Muscle layer of colon (tissue), 2 donors: ENCODE data around the gene VASH1.

Experiments
- H3K27ac ChIP-seq: one replicate; pipeline ENCODE4 v1.7.0; 2013; ENCODE audit warnings: low read depth, mild to moderate bottlenecking, low read length, moderate library complexity
- H3K27me3 ChIP-seq, 2 donors: one replicate each; pipeline ENCODE4 v1.7.0; 2013; ENCODE audit warnings: low read length in 2 of 2, mild to moderate bottlenecking in 2 of 2; ENCODE audit not compliant: insufficient read depth in 2 of 2, control insufficient read depth in 1 of 2
- H3K36me3 ChIP-seq: one replicate; pipeline ENCODE4 v1.7.0; 2013; ENCODE audit warnings: mild to moderate bottlenecking, low read length; ENCODE audit not compliant: insufficient read depth
- H3K4me1 ChIP-seq: one replicate; pipeline ENCODE4 v1.7.0; 2013; ENCODE audit warnings: mild to moderate bottlenecking, low read length; ENCODE audit not compliant: insufficient read depth
- H3K4me3 ChIP-seq, 2 donors: one replicate each; pipeline ENCODE4 v1.7.0; 2013; ENCODE audit warnings: low read length in 2 of 2, low read depth in 1 of 2, mild to moderate bottlenecking in 1 of 2, moderate library complexity in 1 of 2
- H3K9ac ChIP-seq: one replicate; pipeline ENCODE4 v1.7.0; 2013; ENCODE audit warnings: low read length
- H3K9me3 ChIP-seq: one replicate; pipeline ENCODE4 v1.7.0; 2013; ENCODE audit warnings: mild to moderate bottlenecking, low read length
- donor health status: abdominal sarcoma.
- donor health status: Adenocarcinoma of cecum.

VASH1 gene

GRCh38 chr14:76767681-76768656, 6.7 kb downstream of the VASH1 start:
- Histone ChIP-seq H3K27ac (no peak overlapping the region), H3K9ac (no peak overlapping the region), H3K9me3 (no peaks in the 10 kb centered on the region), H3K4me3 (no peak overlapping the region), H3K36me3 (no peaks in the 10 kb centered on the region), H3K4me1 (peaks cover 18% of the 10 kb centered on the region), H3K27me3 (no peaks in the 10 kb centered on the region)

- H3K9me3 ChIP-seq, result no peaks in the 10 kb centered on the region
- H3K4me1 ChIP-seq, result peaks cover 21% of the 10 kb centered on the region
- no peak overlapping the region for H3K9ac ChIP-seq
- no peak overlapping the region for H3K27ac ChIP-seq
- H3K4me3 ChIP-seq, result no peak overlapping the region
- H3K27me3 ChIP-seq, result no peaks in the 10 kb centered on the region
- no peaks in the 10 kb centered on the region for H3K36me3 ChIP-seq
Observed at GRCh38 chr14:76768671-76769500, 7.6 kb downstream of the VASH1 start.

GRCh38 chr14:76769636-76770292, 8.5 kb downstream of the VASH1 start:
- H3K27ac ChIP-seq, result no peak overlapping the region

GRCh38 chr14:76770521-76771436, 9.5 kb downstream of the VASH1 start:
- Histone ChIP-seq H3K27me3 (no peaks in the 10 kb centered on the region), H3K4me1 (peaks cover 14% of the 10 kb centered on the region), H3K9me3 (no peaks in the 10 kb centered on the region), H3K27ac (no peak overlapping the region), H3K4me3 (no peak overlapping the region), H3K9ac (no peak overlapping the region), H3K36me3 (peaks cover 6% of the 10 kb centered on the region)

More at GRCh38 chr14:76769636-76770292, 8.5 kb downstream of the VASH1 start:
- no peaks in the 10 kb centered on the region for H3K27me3 ChIP-seq
- peaks cover 20% of the 10 kb centered on the region for H3K4me1 ChIP-seq
- no peaks in the 10 kb centered on the region for H3K9me3 ChIP-seq
- peaks cover 6% of the 10 kb centered on the region for H3K36me3 ChIP-seq
- no peak overlapping the region for H3K9ac ChIP-seq
- H3K4me3 ChIP-seq, result no peak overlapping the region

- H3K9ac ChIP-seq, result no peak overlapping the region
- peaks cover 6% of the 10 kb centered on the region for H3K36me3 ChIP-seq
- no peaks in the 10 kb centered on the region for H3K9me3 ChIP-seq
- H3K4me3 ChIP-seq, result no peak overlapping the region
- H3K27ac ChIP-seq, result no peak overlapping the region
- peaks cover 14% of the 10 kb centered on the region for H3K4me1 ChIP-seq
- no peaks in the 10 kb centered on the region for H3K27me3 ChIP-seq
Observed at GRCh38 chr14:76771437-76771980, 10.2 kb downstream of the VASH1 start.

GRCh38 chr14:76772300-76773187, 11.3 kb downstream of the VASH1 start:
- no peaks in the 10 kb centered on the region for H3K9me3 ChIP-seq
- H3K9ac ChIP-seq, result no peak overlapping the region
- peaks cover 14% of the 10 kb centered on the region for H3K4me1 ChIP-seq
- H3K36me3 ChIP-seq, result peaks cover 7% of the 10 kb centered on the region
- no peak overlapping the region for H3K27ac ChIP-seq
- no peaks in the 10 kb centered on the region for H3K27me3 ChIP-seq
- H3K4me3 ChIP-seq, result no peak overlapping the region

- peaks cover 11% of the 10 kb centered on the region for H3K36me3 ChIP-seq
- H3K9me3 ChIP-seq, result no peaks in the 10 kb centered on the region
- no peak overlapping the region for H3K9ac ChIP-seq
- H3K4me1 ChIP-seq, result peaks cover 14% of the 10 kb centered on the region
- H3K27ac ChIP-seq, result no peak overlapping the region
- no peak overlapping the region for H3K4me3 ChIP-seq
- H3K27me3 ChIP-seq, result no peaks in the 10 kb centered on the region
Observed at GRCh38 chr14:76773188-76773885, 12.1 kb downstream of the VASH1 start.

GRCh38 chr14:76773956-76774820, 12.9 kb downstream of the VASH1 start:
- no peaks in the 10 kb centered on the region for H3K9me3 ChIP-seq
- H3K36me3 ChIP-seq, result peaks cover 11% of the 10 kb centered on the region
- H3K4me1 ChIP-seq, result peaks cover 14% of the 10 kb centered on the region
- H3K9ac ChIP-seq, result no peak overlapping the region
- no peaks in the 10 kb centered on the region for H3K27me3 ChIP-seq
- no peak overlapping the region for H3K4me3 ChIP-seq
- no peak overlapping the region for H3K27ac ChIP-seq
